ENCODE results near the gene NCOA7.

- TF ChIP-seq, protein P1, sequence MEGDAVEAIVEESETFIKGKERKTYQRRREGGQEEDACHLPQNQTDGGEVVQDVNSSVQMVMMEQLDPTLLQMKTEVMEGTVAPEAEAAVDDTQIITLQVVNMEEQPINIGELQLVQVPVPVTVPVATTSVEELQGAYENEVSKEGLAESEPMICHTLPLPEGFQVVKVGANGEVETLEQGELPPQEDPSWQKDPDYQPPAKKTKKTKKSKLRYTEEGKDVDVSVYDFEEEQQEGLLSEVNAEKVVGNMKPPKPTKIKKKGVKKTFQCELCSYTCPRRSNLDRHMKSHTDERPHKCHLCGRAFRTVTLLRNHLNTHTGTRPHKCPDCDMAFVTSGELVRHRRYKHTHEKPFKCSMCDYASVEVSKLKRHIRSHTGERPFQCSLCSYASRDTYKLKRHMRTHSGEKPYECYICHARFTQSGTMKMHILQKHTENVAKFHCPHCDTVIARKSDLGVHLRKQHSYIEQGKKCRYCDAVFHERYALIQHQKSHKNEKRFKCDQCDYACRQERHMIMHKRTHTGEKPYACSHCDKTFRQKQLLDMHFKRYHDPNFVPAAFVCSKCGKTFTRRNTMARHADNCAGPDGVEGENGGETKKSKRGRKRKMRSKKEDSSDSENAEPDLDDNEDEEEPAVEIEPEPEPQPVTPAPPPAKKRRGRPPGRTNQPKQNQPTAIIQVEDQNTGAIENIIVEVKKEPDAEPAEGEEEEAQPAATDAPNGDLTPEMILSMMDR (IDR thresholded peaks at IDR 0.05): no peak
- TF ChIP-seq EP300 (IDR thresholded peaks at IDR 0.05) (no peak), POLR2AphosphoS5 (IDR thresholded peaks at IDR 0.05) (no peak)
Measured at GRCh38 chr6:125823180-125823579, 32.4 kb downstream of the NCOA7 start.

Measured in stomach (tissue), 4 donors.